ENCODE results near the gene TRMT6.

The TRMT6 gene

GRCh38 chr20:5947276-5947675 lies 3.1 kb downstream of the TRMT6 start:
- no peak for DNase-seq (ENCODE audit: low spot score)

DNA sequence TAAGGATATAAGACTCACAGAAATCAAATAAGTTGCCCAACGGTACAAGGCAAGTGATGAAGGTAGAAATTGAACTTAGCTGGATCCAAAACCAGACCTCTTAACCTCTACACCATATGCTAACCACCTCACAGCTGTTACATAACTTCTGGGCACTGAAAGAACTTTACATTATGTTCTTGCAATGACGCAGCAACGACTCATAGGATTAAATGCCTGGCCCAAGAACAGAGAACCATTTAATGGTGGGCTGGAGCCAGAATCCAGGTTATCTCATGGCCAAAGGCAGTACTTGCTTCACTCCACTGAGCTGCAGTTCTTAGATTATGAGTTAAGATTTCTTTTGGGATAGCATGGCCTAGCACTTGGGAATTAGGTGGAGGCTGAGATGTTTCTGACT lies 4.4 kb downstream of the TRMT6 start:
- DNase-seq (ENCODE audit: low spot score), result peak; percentile 35

DNA sequence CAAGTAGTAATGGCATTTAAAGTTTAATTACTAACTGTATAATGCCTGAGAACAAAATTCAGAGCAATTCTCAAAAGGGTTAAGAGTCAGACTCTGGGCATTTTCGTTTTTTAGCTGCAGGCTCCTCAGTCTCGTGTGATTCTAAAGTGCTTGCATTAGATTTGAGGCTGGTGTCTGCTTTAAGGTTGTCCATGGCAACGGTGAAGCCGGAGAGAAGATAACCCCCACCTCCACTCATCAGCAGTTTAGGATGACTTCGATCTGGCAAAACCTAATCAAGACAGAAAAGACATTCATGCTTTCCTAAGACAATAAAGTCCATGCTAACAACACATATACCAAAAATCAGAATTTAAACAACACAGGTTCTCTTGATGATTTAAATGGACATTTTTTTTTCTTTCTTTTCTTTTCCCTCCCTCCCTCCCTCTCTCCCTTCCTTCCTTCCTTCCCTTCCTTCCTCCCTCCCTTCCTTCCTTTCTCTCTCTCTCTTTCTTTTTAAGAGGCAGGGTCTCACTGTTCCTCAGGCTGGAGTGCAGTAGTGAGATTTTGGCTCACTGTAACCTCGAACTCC lies 11.8 kb downstream of the TRMT6 start:
- no peak for DNase-seq (ENCODE audit: low spot score)

DNA sequence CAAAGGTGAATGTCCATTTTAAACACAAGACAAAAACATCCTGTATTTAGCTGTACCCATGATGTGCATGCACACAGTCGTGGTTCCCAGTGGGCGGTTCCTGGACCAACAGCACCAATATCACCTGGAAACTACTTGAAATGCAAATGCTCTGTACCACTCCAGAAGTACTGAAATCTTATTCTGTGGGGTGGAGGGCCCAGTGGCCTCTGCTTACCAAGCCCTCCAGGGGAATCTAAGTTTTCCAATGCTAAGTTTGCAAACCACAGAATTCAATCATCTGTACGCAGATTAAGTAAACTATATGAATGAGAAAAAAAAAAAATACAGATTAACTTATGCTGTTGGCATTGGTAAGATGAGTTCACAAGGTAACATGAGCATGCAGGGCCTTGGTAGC lies 14.1 kb downstream of the TRMT6 start:
- no peak for DNase-seq (ENCODE audit: low spot score)

GRCh38 chr20:5935384-5935783 lies 14.9 kb downstream of the TRMT6 start:
- no peak for DNase-seq (ENCODE audit: low spot score)

DNA sequence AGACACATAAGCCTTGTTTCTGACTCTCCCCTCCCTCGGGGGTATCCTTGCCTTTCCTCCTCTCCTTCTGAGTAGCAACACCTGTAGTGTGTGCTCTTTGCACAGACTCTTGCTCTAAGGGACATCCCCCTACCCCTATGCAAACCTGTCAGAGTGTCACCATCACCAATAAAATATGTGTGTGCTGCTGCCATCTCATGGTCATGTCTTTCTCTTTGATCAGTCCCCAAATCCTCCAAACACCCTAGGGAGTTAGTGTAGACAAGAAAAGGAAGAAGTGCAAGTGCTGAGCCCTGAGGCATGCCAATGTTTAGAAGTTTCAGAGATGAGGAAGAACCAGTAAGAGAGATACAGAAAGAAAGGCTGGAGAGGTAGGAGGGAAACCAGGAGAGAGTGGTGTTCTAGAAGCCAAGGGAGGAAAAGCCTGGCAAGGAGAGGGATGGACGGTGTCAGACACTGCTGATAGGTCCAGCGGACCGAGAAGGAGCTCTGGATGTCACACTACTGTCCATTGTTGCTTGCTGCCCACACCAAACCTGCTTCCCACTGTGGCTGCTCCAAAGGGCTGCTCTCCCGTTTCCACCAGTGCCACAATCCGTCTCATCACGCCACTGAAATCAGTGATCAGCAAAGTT lies 16.4 kb downstream of the TRMT6 start:
- peak; percentile 38 for DNase-seq (ENCODE audit: low spot score)

GRCh38 chr20:5932796-5933195 lies 17.5 kb downstream of the TRMT6 start:
- DNase-seq (ENCODE audit: low spot score), result no peak

- DNase-seq (ENCODE audit: low spot score), result no peak
These were observed 18.9 kb downstream of the TRMT6 start for GRCh38 chr20:5931411-5931810.

- no peak for DNase-seq (ENCODE audit: low spot score)
These were observed 21.3 kb downstream of the TRMT6 start for GRCh38 chr20:5928836-5929715.

DNA sequence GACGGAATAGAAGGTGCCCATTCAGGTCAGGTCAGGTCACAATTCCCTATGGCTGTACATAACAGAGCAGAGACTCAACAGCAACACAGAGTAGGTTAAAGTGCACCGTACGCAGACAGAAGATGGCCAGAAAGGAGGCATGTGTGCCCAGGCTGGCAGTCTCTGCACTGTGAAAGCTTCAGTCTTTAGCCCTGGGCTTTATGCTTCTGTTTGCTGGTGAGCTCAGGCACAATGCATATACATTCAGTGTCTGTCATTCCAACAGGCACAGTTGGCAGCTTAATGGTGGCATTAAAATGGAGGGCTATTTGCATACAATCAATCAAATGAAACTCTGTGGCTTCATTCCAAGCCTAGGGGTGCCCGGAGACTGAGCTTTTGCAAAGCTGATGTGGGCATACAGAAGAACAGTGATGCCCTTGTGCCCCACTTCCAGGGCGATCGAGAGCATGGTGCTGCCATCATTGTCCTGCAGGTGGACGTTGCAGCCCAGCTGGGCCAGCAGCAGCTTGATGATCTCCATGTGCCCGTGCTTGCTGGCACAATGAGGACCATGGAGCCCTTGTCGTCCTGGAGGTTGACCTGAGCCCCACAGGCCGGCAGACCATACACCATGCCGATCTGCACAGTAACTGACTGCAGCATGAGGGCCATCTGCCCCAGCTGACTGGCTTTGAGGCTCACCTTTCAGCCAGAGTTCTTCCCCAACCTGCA lies 22.4 kb downstream of the TRMT6 start:
- no peak for DNase-seq (ENCODE audit: low spot score)

DNA sequence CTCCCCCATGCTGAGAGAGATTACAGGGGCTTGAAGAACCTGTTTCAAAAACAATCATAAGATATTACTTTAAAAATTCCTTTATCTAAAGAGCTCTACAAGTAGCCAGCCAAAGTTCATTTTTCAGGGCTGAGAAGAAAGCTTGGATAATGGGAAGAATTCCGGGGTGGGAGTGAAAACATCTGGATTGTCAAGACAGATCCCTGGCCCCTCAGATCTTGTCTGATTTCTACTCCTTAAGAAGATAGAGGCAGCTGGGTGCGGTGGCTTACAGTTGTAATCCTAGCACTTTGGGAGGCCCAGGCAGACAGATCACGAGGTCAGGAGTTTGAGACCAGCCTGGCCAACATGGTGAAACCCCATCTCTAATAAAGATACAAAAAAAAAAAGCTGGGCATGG lies 24.8 kb downstream of the TRMT6 start:
- no peak for DNase-seq (ENCODE audit: low spot score)

GRCh38 chr20:5923493-5923892 lies 26.8 kb downstream of the TRMT6 start:
- no peak for DNase-seq (ENCODE audit: low spot score)

DNA sequence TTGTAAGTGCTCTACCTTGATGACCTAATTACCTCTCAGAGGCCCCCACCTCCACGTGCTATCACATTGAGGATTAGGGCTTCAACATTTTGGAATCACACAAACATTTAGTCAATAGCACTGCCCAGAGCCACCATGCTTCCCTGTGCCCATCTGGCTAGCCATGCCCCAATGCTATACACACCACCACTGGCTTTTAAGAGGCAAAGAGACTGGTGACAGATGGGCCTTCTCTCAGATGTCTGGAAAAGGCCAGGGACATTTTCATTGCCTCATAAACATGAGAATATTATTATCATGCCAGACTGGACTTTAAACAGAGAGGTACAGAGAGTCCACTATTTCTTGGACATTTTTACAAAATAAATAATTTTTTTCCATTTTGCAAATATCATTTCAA lies 29.8 kb downstream of the TRMT6 start:
- DNase-seq (ENCODE audit: low spot score), result no peak

DNA sequence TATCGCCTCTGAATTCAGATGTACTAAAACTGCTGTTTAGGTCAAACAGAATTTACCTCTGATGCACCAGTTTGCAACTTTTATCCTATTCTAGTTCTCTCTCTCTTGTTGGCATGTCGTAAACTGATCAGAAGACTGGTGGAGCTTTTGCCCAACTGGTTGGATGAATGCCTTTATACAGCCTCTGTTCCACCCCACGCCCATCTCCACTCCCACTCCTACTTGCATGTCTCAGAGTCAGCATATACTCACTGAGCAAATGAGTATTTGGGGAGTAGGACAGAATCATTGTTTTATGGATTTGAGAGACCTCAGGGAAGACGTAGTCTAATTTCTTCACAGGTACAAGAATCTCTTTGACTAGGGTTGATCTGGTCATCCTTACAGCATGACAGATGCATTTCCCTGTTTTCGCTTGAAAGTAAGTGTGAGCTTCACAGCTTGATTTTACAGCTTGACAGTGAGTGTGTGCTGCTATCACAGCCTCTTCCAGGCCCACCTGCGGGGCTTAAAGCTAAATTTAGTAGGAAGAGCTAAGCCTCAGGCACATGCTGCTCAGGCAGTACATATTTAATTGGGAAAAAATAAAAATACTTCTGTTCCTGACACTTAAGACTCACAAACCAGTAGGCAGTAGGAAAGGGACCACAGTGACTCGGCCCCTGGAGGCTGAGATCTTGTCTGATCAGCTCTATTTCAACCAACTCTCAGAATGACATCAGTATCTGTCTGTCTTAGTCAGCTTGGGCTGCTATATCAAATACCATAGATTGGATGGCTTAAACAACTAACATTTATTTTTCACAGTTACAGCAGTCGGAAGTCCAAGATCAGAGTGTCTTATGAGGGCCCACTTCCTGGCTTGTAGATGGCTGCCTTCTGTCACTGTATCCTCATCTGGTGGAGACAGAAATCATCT lies 30.4 kb downstream of the TRMT6 start:
- DNase-seq (ENCODE audit: low spot score), result no peak

DNA sequence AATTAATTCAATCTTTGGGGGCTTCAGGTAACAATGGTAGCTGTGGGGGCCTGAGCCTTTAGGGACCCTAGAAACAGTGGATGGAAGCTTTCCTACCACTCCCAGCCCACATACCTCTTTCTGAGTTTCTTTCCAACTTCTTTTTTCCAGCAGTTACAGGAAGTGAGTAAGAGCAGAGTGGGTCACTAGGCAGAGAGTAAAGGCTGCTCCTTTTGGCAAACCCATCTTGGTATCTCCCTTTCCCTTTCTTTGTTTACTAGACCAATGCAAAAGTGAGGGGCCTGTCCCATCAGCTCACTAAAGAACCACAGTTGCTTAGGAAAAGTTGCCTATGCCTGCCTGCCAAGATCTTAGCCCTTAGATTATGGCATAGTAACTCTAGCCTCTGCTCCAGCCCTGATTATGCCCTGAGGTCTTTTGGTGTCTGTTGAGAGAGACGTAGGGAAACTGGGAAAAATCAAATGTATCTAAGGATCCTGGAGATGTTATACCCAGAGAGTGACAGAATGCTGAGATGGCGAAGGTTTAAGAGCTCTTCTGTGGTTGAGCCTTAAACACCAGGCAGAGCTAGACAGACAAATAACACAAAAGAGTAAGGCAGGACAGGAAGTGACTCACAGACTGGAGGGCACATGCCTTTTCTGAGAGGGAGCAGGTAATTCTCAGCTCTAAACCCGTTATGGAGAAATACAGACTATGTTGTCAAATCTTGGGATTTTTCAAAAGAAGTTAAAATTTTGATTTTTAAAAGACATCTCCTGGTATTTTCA lies 31.3 kb downstream of the TRMT6 start:
- peak; percentile 74 for DNase-seq (ENCODE audit: low spot score)

- no peak for DNase-seq (ENCODE audit: low spot score)
These were observed 35.5 kb downstream of the TRMT6 start for GRCh38 chr20:5914859-5915258.

GRCh38 chr20:5913166-5913565 lies 37.2 kb downstream of the TRMT6 start:
- no peak for DNase-seq (ENCODE audit: low spot score)

- no peak for DNase-seq (ENCODE audit: low spot score)
These were observed 40.1 kb downstream of the TRMT6 start for GRCh38 chr20:5910186-5910585.

- no peak for DNase-seq (ENCODE audit: low spot score)
These were observed 41.4 kb downstream of the TRMT6 start for GRCh38 chr20:5908981-5909380.

GRCh38 chr20:5900908-5901307 lies 49.4 kb downstream of the TRMT6 start:
- no peak for DNase-seq (ENCODE audit: low spot score)

GRCh38 chr20:5899444-5899843 lies 50.9 kb downstream of the TRMT6 start:
- DNase-seq (ENCODE audit: low spot score), result no peak

All from SW480 (cell line).